ENCODE results near the gene RBM47.

- TF ChIP-seq EP300 (conservative IDR thresholded peaks at IDR 0.05; ENCODE audit: poor library complexity, severe bottlenecking): no peak
- TF ChIP-seq, protein P1, sequence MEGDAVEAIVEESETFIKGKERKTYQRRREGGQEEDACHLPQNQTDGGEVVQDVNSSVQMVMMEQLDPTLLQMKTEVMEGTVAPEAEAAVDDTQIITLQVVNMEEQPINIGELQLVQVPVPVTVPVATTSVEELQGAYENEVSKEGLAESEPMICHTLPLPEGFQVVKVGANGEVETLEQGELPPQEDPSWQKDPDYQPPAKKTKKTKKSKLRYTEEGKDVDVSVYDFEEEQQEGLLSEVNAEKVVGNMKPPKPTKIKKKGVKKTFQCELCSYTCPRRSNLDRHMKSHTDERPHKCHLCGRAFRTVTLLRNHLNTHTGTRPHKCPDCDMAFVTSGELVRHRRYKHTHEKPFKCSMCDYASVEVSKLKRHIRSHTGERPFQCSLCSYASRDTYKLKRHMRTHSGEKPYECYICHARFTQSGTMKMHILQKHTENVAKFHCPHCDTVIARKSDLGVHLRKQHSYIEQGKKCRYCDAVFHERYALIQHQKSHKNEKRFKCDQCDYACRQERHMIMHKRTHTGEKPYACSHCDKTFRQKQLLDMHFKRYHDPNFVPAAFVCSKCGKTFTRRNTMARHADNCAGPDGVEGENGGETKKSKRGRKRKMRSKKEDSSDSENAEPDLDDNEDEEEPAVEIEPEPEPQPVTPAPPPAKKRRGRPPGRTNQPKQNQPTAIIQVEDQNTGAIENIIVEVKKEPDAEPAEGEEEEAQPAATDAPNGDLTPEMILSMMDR (IDR thresholded peaks at IDR 0.05; ENCODE audit: poor library complexity, severe bottlenecking): no peak
- TF ChIP-seq, protein P2, sequence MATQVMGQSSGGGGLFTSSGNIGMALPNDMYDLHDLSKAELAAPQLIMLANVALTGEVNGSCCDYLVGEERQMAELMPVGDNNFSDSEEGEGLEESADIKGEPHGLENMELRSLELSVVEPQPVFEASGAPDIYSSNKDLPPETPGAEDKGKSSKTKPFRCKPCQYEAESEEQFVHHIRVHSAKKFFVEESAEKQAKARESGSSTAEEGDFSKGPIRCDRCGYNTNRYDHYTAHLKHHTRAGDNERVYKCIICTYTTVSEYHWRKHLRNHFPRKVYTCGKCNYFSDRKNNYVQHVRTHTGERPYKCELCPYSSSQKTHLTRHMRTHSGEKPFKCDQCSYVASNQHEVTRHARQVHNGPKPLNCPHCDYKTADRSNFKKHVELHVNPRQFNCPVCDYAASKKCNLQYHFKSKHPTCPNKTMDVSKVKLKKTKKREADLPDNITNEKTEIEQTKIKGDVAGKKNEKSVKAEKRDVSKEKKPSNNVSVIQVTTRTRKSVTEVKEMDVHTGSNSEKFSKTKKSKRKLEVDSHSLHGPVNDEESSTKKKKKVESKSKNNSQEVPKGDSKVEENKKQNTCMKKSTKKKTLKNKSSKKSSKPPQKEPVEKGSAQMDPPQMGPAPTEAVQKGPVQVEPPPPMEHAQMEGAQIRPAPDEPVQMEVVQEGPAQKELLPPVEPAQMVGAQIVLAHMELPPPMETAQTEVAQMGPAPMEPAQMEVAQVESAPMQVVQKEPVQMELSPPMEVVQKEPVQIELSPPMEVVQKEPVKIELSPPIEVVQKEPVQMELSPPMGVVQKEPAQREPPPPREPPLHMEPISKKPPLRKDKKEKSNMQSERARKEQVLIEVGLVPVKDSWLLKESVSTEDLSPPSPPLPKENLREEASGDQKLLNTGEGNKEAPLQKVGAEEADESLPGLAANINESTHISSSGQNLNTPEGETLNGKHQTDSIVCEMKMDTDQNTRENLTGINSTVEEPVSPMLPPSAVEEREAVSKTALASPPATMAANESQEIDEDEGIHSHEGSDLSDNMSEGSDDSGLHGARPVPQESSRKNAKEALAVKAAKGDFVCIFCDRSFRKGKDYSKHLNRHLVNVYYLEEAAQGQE (IDR thresholded peaks at IDR 0.05; ENCODE audit: borderline replicate concordance): no peak
- no peak for TF ChIP-seq EZH2 (IDR thresholded peaks at IDR 0.05; ENCODE audit: borderline replicate concordance, insufficient read depth, low read length, poor library complexity, severe bottlenecking)
- TF ChIP-seq MXI1 (conservative IDR thresholded peaks at IDR 0.05; ENCODE audit: poor library complexity, severe bottlenecking): no peak
Observed at GRCh38 chr4:40475609-40476008, 154.1 kb downstream of the RBM47 start.

Data from neural cell (in vitro differentiated cells).